ENCODE results near the gene SCNN1B. TPM values are rescaled to one million over a fixed set of nuclear protein-coding genes. Genes with fewer than 3 reads are reported as not detected.

Gene SCNN1B
- total RNA-seq, 1 experiment from 2014 or later = not detected

GRCh38 chr16:23321206-23321875, 19.2 kb downstream of the SCNN1B start:
- intact Hi-C loops (cut with micrococcal nuclease; ENCODE audit: unreplicated experiment) = no loop called here
- H3K36me3 ChIP-seq (ENCODE audit: control insufficient read depth, insufficient read depth, low read length) = no peaks in the 10 kb centered on the region
- H3K9me3 ChIP-seq = no peaks in the 10 kb centered on the region
- BruUV-seq (replicated peaks) = no TSS peak
- no peaks in the 10 kb centered on the region for H3K27me3 ChIP-seq (replicated peaks; ENCODE audit: control insufficient read depth, insufficient read depth, low read length)
- Mint-ChIP-seq H3K4me3 (ENCODE audit: unreplicated experiment) (no peak overlapping the region), H3K27ac (ENCODE audit: unreplicated experiment) (no peak overlapping the region), H3K27me3 (ENCODE audit: insufficient read depth, unreplicated experiment) (no peaks in the 10 kb centered on the region), H3K9me3 (ENCODE audit: unreplicated experiment) (no peaks in the 10 kb centered on the region), H3K36me3 (ENCODE audit: insufficient read depth, unreplicated experiment) (no peaks in the 10 kb centered on the region), H3K4me1 (ENCODE audit: low read depth, unreplicated experiment) (no peaks in the 10 kb centered on the region)
- ChIA-PET CTCF (no interaction called here), POLR2A (interaction anchor here (0.6 kb wide), 1 partner anchor 18 kb away, joined by 3 read pairs; no protein-coding TSS in a partner anchor)
- no peak for DNase-seq
- no peak for TF ChIP-seq CTCF (IDR thresholded peaks at IDR 0.05; ENCODE audit: insufficient read depth in 1 of 2, low read depth in 1 of 2, low read length in 1 of 2, severe bottlenecking in 1 of 2, unreplicated experiment in 1 of 2)
- no peaks in the 10 kb centered on the region for H3K4me1 ChIP-seq
- no peak overlapping the region for H3K4me3 ChIP-seq (ENCODE audit: low read depth, low read length)

GRCh38 chr16:23323224-23324030, 21.3 kb downstream of the SCNN1B start:
- TF ChIP-seq CTCF (IDR thresholded peaks at IDR 0.05; ENCODE audit: insufficient read depth in 1 of 2, low read depth in 1 of 2, low read length in 1 of 2, severe bottlenecking in 1 of 2, unreplicated experiment in 1 of 2) = no peak
- Histone ChIP-seq H3K4me1 (no peaks in the 10 kb centered on the region), H3K9me3 (no peaks in the 10 kb centered on the region), H3K36me3 (ENCODE audit: control insufficient read depth, insufficient read depth, low read length) (no peaks in the 10 kb centered on the region), H3K4me3 (ENCODE audit: low read depth, low read length) (no peak overlapping the region), H3K27me3 (replicated peaks; ENCODE audit: control insufficient read depth, insufficient read depth, low read length) (no peaks in the 10 kb centered on the region)
- no peaks in the 10 kb centered on the region for H3K4me1 Mint-ChIP-seq (ENCODE audit: low read depth, unreplicated experiment)
- no TSS peak for BruUV-seq (replicated peaks)
- no peaks in the 10 kb centered on the region for H3K36me3 Mint-ChIP-seq (ENCODE audit: insufficient read depth, unreplicated experiment)
- H3K4me3 Mint-ChIP-seq (ENCODE audit: unreplicated experiment) = no peak overlapping the region
- ChIA-PET POLR2A (no interaction called here), CTCF (no interaction called here)
- DNase-seq = no peak
- H3K9me3 Mint-ChIP-seq (ENCODE audit: unreplicated experiment) = no peaks in the 10 kb centered on the region
- intact Hi-C loops (cut with micrococcal nuclease; ENCODE audit: unreplicated experiment) = no loop called here
- H3K27ac Mint-ChIP-seq (ENCODE audit: unreplicated experiment) = no peak overlapping the region
- no peaks in the 10 kb centered on the region for H3K27me3 Mint-ChIP-seq (ENCODE audit: insufficient read depth, unreplicated experiment)

GRCh38 chr16:23324727-23325126, 22.6 kb downstream of the SCNN1B start:
- Mint-ChIP-seq H3K4me3 (ENCODE audit: unreplicated experiment) (no peak overlapping the region), H3K9me3 (ENCODE audit: unreplicated experiment) (no peaks in the 10 kb centered on the region), H3K4me1 (ENCODE audit: low read depth, unreplicated experiment) (no peaks in the 10 kb centered on the region), H3K36me3 (ENCODE audit: insufficient read depth, unreplicated experiment) (no peaks in the 10 kb centered on the region), H3K27me3 (ENCODE audit: insufficient read depth, unreplicated experiment) (no peaks in the 10 kb centered on the region), H3K27ac (ENCODE audit: unreplicated experiment) (no peak overlapping the region)
- no TSS peak for BruUV-seq (replicated peaks)
- intact Hi-C loops (cut with micrococcal nuclease; ENCODE audit: unreplicated experiment) = no loop called here
- Histone ChIP-seq H3K4me3 (ENCODE audit: low read depth, low read length) (no peak overlapping the region), H3K9me3 (no peaks in the 10 kb centered on the region), H3K4me1 (no peaks in the 10 kb centered on the region), H3K36me3 (ENCODE audit: control insufficient read depth, insufficient read depth, low read length) (no peaks in the 10 kb centered on the region), H3K27me3 (replicated peaks; ENCODE audit: control insufficient read depth, insufficient read depth, low read length) (no peaks in the 10 kb centered on the region)
- ChIA-PET POLR2A (no interaction called here), CTCF (interaction anchor here (0.6 kb wide), 1 partner anchor 96 kb away, joined by 4 read pairs; no protein-coding TSS in a partner anchor)
- DNase-seq = no peak
- no peak for TF ChIP-seq CTCF (IDR thresholded peaks at IDR 0.05; ENCODE audit: insufficient read depth in 1 of 2, low read depth in 1 of 2, low read length in 1 of 2, severe bottlenecking in 1 of 2, unreplicated experiment in 1 of 2)
